ENCODE results near the gene FAM209B.
"Not testable (repeated sequence)": the region's sequence is repeated elsewhere in the genome, so short reads cannot be mapped to it uniquely, and the experiment has no call there.

Gene FAM209B

DNA sequence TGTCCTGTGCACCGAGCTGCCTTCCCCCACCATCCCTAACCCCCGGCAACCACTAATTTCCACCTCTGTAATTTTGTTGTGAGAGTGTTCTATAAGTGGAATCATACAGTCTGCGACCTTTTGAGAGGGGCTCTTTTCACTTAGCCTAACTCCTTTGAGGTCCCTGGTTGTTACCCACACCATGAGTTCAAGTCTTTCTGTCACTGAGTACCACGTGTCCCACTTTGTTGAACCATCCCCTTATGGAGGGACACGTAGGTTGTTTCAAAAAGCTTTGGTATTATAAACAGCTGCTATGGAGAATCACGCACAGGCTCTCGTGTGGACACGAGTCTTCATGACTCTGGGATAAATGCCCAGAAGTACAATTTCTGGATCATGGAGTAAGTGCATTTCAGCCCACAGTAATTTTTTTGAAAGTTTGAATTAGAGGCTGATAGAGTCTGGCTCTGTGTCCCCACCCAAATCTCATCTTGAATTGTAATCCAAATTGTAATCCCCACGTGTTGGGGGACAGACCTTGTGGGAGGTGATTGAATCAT is 9.5 kb downstream of the FAM209B start:
- no peak for DNase-seq

DNA sequence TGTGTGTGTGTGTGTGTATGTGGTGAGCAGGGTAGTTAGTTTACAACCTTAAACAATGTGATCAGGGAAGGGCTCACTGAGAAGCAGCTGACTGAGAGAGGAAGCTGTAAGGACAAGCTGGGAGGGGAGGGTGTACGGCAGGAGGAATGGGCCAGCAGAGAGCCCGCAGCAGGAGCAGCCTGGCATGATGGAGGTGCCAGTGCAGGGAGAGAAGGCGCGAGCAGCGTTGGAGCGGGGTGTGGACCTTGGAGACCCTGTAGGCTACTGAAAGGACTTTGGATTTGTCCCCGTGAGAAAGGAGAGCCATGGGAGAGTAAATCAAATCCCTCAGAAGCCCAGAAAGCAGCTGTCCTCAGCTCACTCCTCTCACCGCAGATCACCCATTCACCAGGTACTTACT is 18.5 kb downstream of the FAM209B start:
- no peak for DNase-seq

- DNase-seq = no peak
These were observed 20.0 kb downstream of the FAM209B start for GRCh38 chr20:56552911-56553629.

GRCh38 chr20:56554869-56555268 is 21.8 kb downstream of the FAM209B start:
- peak; percentile 64 for DNase-seq

GRCh38 chr20:56558968-56559367 is 25.9 kb downstream of the FAM209B start:
- no peak for DNase-seq

DNA sequence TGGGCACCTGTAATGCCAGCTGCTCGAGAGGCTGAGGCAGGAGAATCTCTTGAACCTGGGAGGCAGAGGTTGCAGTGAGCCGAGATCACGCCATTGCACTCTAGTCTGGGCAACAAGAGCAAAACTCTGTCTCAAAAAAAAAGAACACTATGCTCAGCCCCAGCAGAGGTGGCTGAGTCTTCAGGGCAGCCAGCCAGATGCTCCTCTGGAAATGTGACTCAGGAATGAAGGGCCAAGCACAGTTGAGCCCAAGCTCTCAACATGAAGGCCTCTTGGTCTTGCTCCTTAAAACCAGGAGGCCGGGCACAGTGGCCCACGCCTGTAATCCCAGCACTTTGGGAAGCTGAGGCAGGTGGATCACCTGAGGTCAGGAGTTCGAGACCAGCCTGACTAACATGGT is 31.5 kb downstream of the FAM209B start:
- not testable (repeated sequence) for DNase-seq

DNA sequence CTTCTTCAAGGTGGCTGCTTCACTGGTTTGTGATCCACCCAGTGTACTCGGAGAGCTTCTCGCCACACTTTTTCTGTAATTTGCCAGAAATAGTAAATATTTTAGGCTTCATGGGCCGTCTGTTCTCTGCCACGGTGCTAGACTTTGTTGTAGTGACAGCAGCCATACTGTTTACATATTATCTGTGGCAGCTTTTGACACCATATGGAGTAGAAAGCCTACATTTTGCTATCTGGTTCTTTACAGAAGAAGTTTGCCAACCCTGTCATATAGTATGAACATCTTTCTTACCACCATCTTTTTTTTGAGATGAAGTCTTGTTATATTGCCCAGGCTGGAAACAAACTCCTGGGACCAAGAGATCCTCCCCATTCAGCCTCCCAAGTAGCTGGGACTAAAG is 32.5 kb downstream of the FAM209B start:
- DNase-seq = no peak

- peak; percentile 10 for DNase-seq
These were observed 33.6 kb downstream of the FAM209B start for GRCh38 chr20:56566621-56567020.

DNA sequence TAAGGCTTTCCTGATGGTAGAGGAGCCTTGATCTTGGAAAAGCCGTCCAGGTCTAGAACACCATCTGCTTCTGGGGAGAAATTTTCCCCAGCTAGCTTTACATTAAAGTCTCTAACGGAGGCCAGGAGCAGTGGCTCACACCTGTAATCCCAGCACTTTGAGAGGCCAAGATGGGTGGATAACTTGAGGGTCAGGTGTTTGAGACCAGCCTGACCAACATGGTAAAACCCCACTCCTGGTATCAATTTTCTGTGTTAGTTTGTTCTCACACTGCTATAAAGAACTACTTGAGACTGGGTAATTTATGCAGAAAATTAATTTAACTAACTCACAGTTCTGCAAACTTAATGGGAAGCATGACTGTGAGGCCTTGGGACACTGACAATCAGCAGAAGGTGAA is 37.8 kb downstream of the FAM209B start:
- DNase-seq = no peak

DNA sequence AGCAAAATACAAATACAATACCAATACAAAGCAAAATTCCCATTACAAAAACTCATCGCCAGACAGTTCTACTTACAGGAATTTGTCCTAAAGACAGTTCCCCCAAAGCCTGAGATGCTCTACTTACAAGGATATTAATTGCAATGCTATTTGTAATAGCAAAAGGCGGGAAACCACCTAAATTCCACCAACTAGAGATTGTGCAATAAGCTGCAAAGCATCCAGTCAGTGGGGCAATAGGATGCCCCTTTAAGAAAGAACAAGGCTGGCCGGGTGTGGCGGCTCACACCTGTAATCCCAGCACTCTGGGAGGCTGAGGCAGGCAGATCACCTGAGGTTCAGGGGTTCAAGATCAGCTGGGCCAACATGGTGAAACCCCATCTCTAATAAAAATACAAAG is 39.1 kb downstream of the FAM209B start:
- no peak for DNase-seq

DNA sequence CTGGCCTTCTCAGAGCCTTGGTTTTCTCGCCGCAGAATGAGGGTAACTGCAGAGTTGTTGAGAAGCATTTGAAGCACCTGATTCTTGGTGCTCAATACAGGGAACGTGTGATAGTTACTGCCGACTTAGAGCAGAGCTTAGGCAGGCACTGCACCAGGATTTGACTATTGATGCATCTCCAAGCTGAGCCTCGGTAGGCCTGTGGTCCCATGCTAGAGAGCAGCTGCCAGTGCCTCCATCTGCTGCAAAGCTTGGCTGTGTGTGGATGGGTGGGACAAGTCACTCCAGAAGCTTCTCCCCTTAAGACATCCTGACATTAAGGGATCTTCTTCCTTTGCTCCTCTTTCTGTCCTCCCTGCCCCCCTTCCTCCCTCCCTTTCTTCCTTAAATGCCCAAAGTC is 40.9 kb downstream of the FAM209B start:
- no peak for DNase-seq

GRCh38 chr20:56574531-56575142 is 41.6 kb downstream of the FAM209B start:
- no peak for DNase-seq

DNA sequence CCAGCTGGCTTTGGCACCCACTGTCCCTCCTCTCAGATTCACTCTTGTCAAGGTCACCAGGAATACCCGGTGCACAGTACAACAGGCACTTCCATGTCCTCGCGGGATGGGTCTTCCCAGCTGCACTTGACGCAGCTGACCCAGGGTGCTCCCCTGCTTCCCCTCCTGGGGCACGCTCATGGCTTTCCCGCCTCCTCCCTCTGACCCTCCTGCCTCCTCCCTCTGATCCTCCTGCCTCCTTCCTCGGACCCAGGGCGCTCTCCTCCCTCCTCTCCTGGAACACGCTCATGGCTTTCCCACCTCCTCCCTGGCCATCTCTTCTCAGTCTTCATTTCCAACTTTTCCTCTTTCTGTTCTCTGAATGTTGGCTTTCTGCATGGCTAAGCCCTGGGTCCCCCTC is 42.1 kb downstream of the FAM209B start:
- no peak for DNase-seq

GRCh38 chr20:56575961-56576360 is 42.9 kb downstream of the FAM209B start:
- no peak for DNase-seq

DNA sequence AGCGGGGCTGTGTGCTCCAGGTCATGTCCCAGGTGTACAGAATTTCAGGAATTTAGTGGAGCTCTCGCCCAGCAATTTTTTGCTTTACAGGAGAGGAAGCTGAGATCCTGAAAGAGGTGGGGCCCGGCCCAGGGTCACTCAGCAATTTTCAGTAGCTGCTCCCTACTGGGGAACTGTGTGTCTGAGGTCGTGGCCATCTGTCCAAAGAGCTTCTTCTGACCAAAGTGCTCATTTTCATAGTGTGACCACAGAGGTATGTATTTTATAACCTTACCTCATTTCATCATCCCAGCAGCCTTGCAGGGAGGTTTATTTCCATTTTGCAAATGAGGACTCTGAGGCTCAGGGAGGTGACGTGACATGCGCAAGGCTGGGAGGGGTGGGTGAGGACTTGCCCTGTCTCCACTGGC is 46.3 kb downstream of the FAM209B start:
- DNase-seq = no peak

DNA sequence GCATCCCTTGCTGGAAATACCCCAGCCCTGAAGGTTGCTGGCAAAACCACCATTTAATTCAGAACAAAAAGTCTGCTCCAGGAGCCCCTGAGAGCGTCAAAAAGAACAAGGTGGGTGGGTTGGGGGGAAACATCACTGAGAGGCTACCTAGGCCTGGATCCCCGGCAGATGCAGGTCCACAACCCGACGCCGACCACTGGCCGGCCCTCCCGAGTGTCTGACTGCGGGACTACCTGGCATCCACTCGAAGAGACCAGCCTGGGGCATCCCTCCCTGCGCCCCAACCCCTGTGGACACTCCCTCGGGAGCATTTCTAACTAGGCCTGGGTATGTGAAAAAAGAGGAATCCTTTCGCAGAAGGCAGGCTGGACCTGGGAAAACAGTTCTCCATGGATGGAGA is 47.2 kb downstream of the FAM209B start:
- no peak for DNase-seq

- DNase-seq = no peak
These were observed 48.7 kb downstream of the FAM209B start for GRCh38 chr20:56581701-56582100.

GRCh38 chr20:56582542-56582941 is 49.5 kb downstream of the FAM209B start:
- DNase-seq = peak; percentile 18

DNA sequence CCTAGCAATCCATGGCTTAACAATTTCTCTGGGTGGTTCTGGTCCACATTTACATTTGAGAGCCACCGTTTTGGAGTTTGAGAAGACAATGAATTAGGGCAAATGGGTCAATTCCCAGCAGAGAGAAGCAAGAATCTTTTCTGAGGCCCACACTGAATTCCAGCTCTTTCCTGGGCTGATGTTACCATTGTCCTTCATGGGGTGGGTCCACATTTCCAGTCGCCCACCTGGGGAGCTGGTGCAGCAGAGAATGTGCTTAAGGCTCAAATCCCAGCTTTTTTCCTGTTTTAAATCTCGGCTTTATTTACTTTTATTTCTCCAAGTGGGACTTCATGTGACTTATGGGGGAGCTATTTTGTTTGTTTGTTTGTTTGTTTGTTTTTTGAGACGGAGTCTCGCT is 51.9 kb downstream of the FAM209B start:
- no peak for DNase-seq
